ENCODE measurements around the gene TDO2. TPM values are rescaled to one million over a fixed set of nuclear protein-coding genes. Genes with fewer than 3 reads are reported as not detected.

The TDO2 gene
- total and polyA plus RNA-seq, 2 of the 13 experiments (the other 11 are each of a cell fraction or from before 2014, with no cell fraction given) = not detected

GRCh38 chr4:155944516-155944915 is 41.0 kb downstream of the TDO2 start (continued):
- TF ChIP-seq E2F1 (CRISPR knock-in tag; IDR thresholded peaks at IDR 0.05) (no peak), SUZ12 (IDR thresholded peaks at IDR 0.05; ENCODE audit: low read depth, low read length) (no peak), HHEX (CRISPR knock-in tag; IDR thresholded peaks at IDR 0.05) (no peak)

GRCh38 chr4:155946486-155946885 is 43.0 kb downstream of the TDO2 start:
- Histone ChIP-seq H3K27me3 (ENCODE audit: control insufficient read depth in 1 of 2, insufficient read depth in 2 of 2, low read length in 2 of 2) (no peaks in the 10 kb centered on the region), H3K79me2 (ENCODE audit: insufficient read depth, low read length) (no peaks in the 10 kb centered on the region), H3K36me3 (replicated peaks in 1 of 2; ENCODE audit: control insufficient read depth in 1 of 2, insufficient read depth in 2 of 2, low read length in 2 of 2) (no peaks in the 10 kb centered on the region), H3K9ac (ENCODE audit: insufficient read depth, low read depth, low read length) (no peak overlapping the region), H3K4me3 (replicated peaks in 1 of 3; ENCODE audit: insufficient read depth in 1 of 3, low read depth in 2 of 3, low read length in 3 of 3) (no peak overlapping the region), H4K20me1 (ENCODE audit: insufficient read depth, low read length) (no peaks in the 10 kb centered on the region), H3K4me2 (ENCODE audit: low read depth, low read length) (no peak overlapping the region), H3K4me1 (ENCODE audit: insufficient read depth, low read length) (no peaks in the 10 kb centered on the region), H3K9me3 (ENCODE audit: low read length) (no peaks in the 10 kb centered on the region), H3K27ac (ENCODE audit: extremely low read length, insufficient read depth, low read length) (no peak overlapping the region), H2AFZ (ENCODE audit: low read length) (no peak overlapping the region)
- FAIRE-seq (no peak), DNase-seq (ENCODE audit: low spot score) (no peak), ATAC-seq (no peak)
- ChIA-PET CTCF (ENCODE audit: low intra/inter-chr PET ratio, low total read pairs) (no interaction called here), POLR2A (no interaction called here)
- intact Hi-C loops (cut with micrococcal nuclease; ENCODE audit: unreplicated experiment) (no loop called here), in situ Hi-C loops (cut with HindIII; ENCODE audit: extremely low pct_ligation_motif_present, low pct_unique_long_range_greater_than_20kb) (no loop called here)
- 55% methylated on average over 4 of the region's 4 CpGs for WGBS (ENCODE audit: low lambda C conversion rate)
- BruUV-seq (replicated peaks) = no TSS peak
- TF ChIP-seq, protein P1, sequence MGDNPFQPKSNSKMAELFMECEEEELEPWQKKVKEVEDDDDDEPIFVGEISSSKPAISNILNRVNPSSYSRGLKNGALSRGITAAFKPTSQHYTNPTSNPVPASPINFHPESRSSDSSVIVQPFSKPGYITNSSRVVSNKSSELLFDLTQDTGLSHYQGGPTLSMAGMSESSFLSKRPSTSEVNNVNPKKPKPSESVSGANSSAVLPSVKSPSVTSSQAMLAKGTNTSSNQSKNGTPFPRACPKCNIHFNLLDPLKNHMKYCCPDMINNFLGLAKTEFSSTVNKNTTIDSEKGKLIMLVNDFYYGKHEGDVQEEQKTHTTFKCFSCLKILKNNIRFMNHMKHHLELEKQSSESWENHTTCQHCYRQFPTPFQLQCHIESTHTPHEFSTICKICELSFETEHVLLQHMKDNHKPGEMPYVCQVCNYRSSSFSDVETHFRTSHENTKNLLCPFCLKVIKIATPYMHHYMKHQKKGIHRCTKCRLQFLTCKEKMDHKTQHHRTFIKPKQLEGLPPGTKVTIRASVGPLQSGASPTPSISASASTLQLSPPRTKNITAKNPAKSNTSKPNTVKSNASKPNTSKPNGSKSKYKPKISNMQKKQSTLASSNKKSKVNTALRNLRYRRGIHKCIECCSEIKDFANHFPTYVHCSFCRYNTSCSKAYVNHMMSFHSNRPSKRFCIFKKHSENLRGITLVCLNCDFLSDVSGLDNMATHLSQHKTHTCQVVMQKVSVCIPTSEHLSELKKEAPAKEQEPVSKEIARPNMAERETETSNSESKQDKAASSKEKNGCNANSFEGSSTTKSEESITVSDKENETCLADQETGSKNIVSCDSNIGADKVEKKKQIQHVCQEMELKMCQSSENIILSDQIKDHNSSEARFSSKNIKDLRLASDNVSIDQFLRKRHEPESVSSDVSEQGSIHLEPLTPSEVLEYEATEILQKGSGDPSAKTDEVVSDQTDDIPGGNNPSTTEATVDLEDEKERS (CRISPR knock-in tag; IDR thresholded peaks at IDR 0.05) = no peak
- TF ChIP-seq ZNF407 (CRISPR knock-in tag; IDR thresholded peaks at IDR 0.05; ENCODE audit: not compliant biosample characterization) (no peak), ZNF367 (CRISPR knock-in tag; IDR thresholded peaks at IDR 0.05; ENCODE audit: borderline replicate concordance) (no peak), ZNF747 (CRISPR knock-in tag; IDR thresholded peaks at IDR 0.05; ENCODE audit: borderline replicate concordance) (no peak), MBNL3 (CRISPR knock-in tag; conservative IDR thresholded peaks at IDR 0.05) (no peak), ZMYM2 (CRISPR knock-in tag; IDR thresholded peaks at IDR 0.05) (no peak)

Data from HepG2 (cell line).